Measurements from ENCODE around the gene SAG.

Gene SAG

DNA sequence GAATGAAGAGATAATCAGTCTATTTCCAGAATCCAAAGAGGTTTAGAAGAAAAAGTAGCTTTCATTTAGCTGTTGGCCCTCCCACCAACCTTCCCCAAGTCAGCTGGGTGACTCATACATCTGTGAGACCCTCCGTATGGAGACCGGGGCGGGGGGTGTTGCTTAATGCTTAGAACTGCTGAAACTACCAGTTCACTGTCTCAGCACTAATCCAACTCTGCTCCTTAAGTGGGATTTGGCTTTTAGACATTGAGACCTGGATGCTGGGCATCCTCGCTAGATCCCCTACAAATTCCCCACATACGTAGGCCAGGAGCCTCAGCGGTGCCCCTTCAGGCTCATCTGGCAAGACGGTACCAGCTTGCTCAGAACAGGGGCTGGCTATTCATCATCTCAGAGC lies at the start of gene SAG:
SAG (plus strand) TSS at position 252 of the 400 bp plus-strand sequence. CDS start 1,374 bp downstream, outside the sequence.
- DNase-seq (ENCODE audit: low read depth in 1 of 2, low spot score in 1 of 2) = no peak

- DNase-seq (ENCODE audit: low read depth in 1 of 2, low spot score in 1 of 2) = no peak
These were observed 49.4 kb upstream of the SAG start for GRCh38 chr2:233258211-233258610.

DNA sequence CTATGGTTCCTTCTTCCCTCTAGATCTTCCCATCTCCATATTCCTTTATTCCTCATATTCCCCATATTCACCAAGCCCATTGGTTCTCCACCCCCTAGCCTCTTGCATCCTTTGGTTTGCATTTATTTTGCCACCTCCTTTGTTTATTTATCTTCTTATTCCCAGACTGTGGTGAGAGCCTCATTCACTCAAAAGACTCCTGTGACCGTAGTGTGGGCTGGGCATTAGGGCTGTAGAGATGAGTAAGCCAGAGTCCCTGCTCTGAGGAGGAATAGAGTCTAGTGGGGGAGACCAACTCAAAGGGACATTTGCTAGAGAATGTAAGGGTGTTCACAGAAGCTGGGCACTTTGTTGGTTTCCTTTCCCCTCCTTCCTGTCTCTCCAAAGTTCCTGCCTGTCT lies 47.9 kb upstream of the SAG start:
- DNase-seq (ENCODE audit: low read depth in 1 of 2, low spot score in 1 of 2) = no peak

- DNase-seq (ENCODE audit: low read depth in 1 of 2, low spot score in 1 of 2) = no peak
These were observed 47.0 kb upstream of the SAG start for GRCh38 chr2:233260661-233261060.

DNA sequence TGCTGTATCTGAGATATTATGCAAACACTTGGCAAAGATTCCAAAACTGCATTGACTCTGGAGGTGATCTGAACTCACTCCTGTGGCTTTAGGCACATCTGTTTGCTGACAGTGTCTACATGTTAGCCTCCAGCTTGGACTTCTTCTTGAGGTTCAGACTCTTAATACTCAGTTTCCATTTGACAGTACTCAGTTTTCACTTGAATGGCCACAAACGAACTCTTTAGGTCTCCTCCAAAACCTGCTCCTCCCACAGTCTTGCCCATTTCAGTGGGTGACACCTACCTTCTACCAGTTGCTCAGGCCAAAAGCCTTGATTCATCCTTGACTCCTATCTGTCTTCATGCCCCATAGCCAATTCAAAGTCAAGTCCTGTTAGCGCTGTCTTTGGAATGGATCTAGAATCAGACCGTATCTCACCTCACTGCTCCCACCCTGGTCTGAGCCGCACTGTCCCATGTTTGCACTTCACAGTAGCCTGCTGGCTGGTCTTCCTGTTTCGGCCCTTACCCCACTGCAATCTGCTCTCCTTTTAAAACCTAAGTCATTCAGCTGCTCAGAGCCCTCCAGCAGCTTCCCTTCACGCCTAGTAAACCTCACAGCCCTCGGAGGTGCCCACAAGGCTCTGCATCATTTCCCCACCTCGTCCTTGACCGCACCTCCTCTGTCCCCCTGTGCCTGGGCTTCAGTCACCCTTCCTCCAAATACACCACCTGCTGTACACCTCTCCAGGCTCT lies 45.6 kb upstream of the SAG start:
- no peak for DNase-seq (ENCODE audit: low read depth in 1 of 2, low spot score in 1 of 2)

DNA sequence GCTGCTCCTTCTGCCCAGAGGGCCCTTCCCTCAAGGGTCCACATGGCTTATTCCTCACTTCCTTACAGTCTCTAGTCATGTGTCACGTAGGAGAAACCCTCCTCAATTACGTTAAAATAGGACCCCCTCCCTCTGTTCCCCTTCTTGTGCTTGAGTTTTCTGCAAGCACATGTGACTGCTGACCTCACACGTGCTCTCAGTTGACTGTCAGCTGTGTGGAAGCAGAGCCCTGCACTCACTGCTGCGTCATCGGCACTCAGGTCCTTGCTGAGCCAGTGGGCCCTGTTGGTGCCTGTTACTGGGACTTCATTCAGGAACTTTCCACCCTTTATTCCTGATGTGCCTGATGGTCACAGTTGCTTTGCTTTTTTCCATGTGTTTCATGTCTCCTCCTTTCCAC lies 45.1 kb upstream of the SAG start:
- no peak for DNase-seq (ENCODE audit: low read depth in 1 of 2, low spot score in 1 of 2)

DNA sequence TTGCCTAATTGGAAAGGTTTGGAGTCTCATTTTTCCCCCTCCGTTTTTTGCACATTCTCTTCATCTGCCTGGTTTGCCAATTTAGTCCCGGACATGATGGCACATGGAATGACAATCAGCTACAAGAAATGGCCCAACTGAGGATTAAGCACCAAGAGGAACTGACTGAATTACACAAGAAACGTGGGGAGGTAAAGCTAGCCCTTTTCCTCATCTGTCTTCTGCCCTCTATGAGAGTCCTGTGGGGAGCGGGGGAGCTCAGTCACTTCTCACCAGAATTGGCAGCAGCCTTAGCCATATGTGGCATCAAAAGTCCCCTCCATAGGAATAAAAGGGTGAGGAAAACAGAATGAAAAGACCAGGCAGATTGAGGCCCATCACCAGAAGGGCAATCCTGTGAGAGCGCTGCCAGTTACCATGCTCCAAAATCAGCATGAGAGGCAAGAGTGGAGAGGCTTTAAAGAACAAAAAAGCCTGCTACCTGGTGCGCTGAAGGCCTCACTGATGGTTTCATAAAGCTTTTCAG lies 44.5 kb upstream of the SAG start:
- DNase-seq (ENCODE audit: low read depth in 1 of 2, low spot score in 1 of 2) = no peak

GRCh38 chr2:233264667-233265066 lies 42.9 kb upstream of the SAG start:
- no peak for DNase-seq (ENCODE audit: low read depth in 1 of 2, low spot score in 1 of 2)

GRCh38 chr2:233265899-233266431 lies 41.7 kb upstream of the SAG start:
- no peak for DNase-seq (ENCODE audit: low read depth in 1 of 2, low spot score in 1 of 2)

- DNase-seq (ENCODE audit: low read depth in 1 of 2, low spot score in 1 of 2) = no peak
These were observed 41.1 kb upstream of the SAG start for GRCh38 chr2:233266481-233266880.

DNA sequence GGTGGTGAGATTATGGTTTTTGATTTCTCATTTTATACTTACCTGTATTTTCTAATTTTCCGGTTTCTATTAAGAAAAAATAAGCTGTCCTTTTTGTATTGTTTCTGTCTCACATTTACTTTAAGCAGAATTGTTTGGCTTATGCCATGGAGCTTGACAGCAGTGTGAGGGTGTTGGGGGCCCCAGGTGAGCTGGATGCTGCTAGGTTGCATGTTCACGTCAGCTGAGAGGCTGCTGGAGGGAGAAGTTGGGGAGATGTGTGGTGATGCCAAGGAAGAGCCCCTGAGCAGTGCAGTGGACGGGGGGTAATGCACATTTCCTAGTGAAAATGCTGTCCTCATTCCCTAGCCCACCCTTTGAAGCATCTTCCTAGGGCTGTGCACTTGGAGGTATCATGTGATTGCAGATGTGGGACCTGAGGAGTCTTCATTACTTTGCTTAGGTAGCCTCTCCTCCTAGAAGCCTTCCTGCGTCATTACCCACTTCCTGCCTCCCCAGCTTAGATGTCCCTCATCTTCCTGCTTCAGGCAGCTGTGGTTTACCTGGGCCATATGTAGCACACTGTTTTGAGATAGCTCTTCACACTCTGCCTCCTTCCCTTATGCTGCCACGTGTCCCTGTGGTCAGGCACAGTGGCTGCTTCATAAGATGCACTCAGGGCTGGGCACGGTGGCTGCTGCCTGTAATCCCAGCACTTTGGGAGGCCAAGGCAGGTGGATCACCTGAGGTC lies 39.9 kb upstream of the SAG start:
- peak in 1 of 2 donors; percentile 63 for DNase-seq (ENCODE audit: low read depth in 1 of 2, low spot score in 1 of 2)

DNA sequence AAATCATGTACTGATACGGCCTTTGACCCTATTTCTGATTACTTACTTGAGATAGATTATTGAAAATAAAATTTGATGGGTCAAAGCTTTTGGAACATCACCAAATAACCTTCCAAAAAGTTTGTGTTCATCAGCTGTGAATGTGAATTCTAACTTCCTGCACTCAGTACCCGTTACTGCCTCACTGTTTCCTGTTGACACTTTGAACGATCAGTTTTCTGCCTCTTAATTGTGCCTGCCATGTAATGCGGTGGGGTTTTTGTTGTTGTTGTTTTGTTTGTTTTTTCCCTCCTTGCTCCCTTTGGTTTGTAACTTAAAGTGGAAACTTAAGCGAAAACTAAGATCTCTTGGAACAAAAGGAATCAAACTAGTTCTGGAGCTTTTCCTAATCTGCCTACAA lies 37.2 kb upstream of the SAG start:
- DNase-seq (ENCODE audit: low read depth in 1 of 2, low spot score in 1 of 2) = no peak

- DNase-seq (ENCODE audit: low read depth in 1 of 2, low spot score in 1 of 2) = no peak
These were observed 36.7 kb upstream of the SAG start for GRCh38 chr2:233270951-233271350.

DNA sequence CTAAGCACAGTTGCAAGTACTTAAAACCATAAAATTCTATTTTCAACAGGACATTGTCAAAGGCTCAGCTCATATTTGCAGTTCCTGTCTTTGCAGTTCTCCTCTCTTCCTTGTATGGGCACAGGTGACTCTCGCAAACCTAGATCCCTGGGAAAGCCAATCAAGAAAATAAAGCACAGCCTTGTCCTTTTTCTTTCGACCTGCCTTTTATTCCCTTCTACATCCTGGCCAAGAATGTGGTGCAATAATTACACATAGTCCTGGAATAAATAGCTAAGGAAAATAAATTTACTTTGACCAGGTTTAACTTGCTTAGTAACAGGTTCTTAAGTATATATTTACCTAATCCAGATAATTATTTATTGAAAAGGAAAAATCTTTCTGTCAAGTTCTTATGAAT lies 35.9 kb upstream of the SAG start:
- no peak for DNase-seq (ENCODE audit: low read depth in 1 of 2, low spot score in 1 of 2)

GRCh38 chr2:233273120-233273519 lies 34.5 kb upstream of the SAG start:
- DNase-seq (ENCODE audit: low read depth in 1 of 2, low spot score in 1 of 2) = no peak

DNA sequence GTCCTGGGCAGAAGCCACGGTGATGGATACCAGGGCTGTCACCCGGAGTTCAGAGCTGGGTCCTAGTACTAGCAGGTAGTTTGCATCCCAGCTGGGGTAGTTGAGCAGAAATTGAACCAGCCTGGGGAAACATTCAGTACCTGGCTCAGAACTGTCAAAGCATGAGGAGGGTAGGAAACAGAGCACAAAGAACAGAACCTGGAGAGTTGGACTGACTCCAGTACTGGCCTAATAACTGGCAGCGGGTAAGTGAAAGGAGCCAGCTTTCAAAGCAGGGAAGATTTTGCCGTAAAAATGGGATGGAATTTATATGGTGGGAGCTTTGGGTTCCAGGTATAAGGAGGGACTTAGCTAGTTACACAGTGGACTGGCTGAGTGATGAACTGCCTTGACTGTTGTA lies 32.4 kb upstream of the SAG start:
- DNase-seq (ENCODE audit: low read depth in 1 of 2, low spot score in 1 of 2) = no peak

GRCh38 chr2:233278921-233279320 lies 28.7 kb upstream of the SAG start:
- no peak for DNase-seq (ENCODE audit: low read depth in 1 of 2, low spot score in 1 of 2)

DNA sequence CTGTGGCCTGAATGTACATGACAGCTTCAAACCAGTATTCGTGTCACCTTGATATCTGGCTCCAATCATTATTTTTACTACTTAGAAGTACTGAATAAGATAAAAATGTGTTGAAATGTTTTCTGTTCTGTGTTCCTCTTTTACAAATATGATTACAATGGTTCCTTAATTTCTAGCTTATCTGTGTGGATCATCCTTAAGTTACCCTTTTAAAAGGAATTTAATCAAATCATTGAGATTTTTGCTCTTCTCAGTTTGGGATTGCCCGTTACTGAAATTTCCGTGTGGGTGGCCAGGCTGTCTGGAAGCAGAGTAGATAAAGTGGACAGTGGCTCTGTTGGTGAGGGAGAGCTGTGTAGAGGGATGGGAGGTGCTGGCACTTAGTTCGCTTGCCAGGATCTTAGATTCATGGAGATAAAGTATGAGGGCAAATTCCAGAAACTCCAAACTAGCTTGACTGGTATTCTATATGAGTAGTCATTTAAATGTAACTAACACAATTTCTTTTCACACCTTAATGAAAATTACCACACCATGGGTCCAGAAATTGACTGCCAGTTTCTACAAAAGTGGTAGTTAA lies 27.4 kb upstream of the SAG start:
- DNase-seq (ENCODE audit: low read depth in 1 of 2, low spot score in 1 of 2) = no peak

- DNase-seq (ENCODE audit: low read depth in 1 of 2, low spot score in 1 of 2) = no peak
These were observed 26.1 kb upstream of the SAG start for GRCh38 chr2:233281553-233281952.

- DNase-seq (ENCODE audit: low read depth in 1 of 2, low spot score in 1 of 2) = no peak
These were observed 25.5 kb upstream of the SAG start for GRCh38 chr2:233281992-233282603.

- no peak for DNase-seq (ENCODE audit: low read depth in 1 of 2, low spot score in 1 of 2)
These were observed 21.7 kb upstream of the SAG start for GRCh38 chr2:233285921-233286320.

Measured in stimulated activated CD4-positive, alpha-beta T cell treated with anti-CD3 and anti-CD28 coated beads, Interleukin-15, amount 100 ng/mL, for 1 hour (primary cell).